GM18508 (cell line): ENCODE measurements around the gene EHBP1.
"Not testable (repeated sequence)": the region's sequence is repeated elsewhere in the genome, so short reads cannot be mapped to it uniquely, and the experiment has no call there.

Source experiments
- ATAC-seq: cut with Tn5 transposase; IDR thresholded peaks from one replicate; pipeline ENCODE4 v1.9.1; 2021; ENCODE audit warnings: moderate number of reproducible peaks; ENCODE audit not compliant: insufficient read depth, unreplicated experiment

Gene EHBP1

DNA sequence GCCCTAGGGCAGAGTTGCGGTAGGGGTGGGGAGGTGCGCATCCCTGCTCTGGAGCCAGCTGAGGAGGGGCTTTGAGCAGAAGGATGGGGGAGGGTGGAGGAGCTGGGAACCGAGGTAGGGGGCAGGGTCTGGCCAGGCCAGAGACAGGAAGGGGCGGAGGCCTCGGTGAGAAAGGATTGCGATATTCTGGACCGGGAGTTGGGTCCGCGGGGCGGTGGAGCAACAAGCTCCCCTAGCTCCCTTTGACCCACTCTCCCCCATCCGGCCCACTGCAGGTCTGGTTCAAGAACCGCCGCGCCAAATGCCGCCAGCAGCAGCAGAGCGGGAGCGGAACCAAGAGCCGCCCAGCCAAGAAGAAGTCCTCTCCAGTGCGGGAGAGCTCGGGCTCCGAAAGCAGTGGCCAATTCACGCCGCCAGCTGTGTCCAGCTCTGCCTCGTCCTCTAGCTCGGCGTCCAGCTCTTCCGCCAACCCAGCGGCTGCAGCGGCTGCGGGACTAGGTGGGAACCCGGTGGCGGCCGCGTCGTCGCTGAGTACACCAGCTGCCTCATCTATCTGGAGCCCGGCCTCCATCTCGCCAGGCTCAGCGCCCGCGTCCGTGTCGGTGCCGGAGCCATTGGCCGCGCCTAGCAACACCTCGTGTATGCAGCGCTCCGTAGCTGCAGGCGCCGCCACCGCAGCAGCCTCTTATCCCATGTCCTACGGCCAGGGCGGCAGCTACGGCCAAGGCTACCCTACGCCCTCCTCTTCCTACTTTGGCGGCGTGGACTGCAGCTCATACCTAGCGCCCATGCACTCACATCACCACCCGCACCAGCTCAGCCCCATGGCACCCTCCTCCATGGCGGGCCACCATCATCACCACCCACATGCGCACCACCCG is 350.0 kb downstream of the EHBP1 start:
- ATAC-seq: no peak

DNA sequence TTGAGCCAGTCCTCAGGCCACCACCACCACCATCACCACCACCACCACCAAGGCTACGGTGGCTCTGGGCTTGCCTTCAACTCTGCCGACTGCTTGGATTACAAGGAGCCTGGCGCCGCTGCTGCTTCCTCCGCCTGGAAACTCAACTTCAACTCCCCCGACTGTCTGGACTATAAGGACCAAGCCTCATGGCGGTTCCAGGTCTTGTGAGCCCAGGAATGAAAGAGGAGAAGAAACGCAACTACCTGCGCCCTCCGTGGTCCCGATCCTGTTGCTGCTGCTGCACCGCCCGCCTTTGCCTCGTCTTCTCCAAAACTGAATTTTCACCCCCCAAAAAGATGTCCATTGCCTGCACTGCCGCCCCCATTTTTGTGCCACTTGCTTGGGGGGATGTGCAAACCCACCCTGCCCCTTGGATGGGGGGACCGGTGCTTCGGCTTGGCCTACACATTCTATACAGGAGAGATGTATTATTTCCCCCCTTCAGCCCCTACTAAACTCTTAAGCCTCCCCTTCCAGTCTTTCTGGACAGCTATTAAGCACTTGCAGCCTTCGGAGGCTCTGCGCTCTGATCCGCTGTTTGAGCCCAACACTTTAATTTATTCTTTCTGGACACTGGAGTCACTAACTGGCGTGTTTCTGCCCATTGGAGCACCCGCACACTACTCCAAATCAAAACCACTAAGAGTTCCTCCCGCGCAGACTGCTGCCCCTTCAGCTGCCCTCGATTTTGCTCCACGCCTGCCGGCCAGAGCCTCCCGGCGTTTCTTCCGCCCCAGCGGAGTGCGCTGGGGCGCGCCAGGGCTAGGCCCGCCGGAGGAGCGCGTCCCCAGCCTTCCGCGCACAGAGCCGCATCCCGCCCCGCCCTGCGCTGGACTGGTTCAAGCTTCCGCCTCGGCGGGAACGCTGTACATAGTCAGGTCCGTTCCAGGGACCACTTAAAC is 350.9 kb downstream of the EHBP1 start:
- no peak for ATAC-seq

DNA sequence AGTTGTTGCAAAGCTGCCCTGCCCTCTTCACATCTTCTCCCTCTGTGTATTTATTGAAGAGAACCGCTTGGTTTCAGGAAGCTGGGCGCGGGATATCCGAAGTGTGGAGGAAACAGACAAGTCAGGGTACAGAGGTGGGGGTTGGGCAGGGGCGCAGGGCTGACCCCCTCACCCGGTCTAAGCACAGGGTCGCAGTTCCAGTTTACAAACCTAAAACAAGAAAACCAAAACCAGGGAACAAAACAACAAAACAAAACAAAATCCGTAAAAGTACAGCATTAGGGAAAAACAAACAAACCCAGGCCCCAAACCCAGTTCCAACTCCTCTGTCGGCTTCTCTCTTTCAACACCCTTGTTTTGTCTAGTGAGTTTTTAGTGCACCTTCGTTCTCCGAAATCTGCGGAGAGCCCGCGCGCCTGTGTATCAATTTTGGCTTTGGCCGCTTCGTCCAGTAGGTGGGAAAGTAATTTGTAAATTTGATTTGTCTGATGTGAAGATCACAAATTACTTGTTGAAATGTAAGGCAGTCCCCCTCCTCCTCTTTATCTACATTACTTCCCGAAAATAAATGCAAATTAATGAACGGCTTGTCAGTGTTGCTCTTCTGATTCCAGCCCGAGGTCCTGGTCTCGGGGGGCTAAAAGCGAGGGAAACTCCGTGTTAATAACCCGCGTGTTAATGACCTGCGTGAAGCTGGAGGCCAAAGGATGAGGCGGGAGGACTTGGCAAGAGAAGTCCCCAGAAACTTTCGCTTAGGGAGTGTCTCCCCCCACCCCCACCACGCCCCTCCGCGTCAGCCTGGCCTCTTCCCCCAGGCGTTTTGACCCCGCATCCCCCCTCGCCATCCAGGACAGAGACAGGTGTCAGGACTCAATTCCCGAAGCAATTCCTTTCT is 352.0 kb downstream of the EHBP1 start:
- no peak for ATAC-seq

DNA sequence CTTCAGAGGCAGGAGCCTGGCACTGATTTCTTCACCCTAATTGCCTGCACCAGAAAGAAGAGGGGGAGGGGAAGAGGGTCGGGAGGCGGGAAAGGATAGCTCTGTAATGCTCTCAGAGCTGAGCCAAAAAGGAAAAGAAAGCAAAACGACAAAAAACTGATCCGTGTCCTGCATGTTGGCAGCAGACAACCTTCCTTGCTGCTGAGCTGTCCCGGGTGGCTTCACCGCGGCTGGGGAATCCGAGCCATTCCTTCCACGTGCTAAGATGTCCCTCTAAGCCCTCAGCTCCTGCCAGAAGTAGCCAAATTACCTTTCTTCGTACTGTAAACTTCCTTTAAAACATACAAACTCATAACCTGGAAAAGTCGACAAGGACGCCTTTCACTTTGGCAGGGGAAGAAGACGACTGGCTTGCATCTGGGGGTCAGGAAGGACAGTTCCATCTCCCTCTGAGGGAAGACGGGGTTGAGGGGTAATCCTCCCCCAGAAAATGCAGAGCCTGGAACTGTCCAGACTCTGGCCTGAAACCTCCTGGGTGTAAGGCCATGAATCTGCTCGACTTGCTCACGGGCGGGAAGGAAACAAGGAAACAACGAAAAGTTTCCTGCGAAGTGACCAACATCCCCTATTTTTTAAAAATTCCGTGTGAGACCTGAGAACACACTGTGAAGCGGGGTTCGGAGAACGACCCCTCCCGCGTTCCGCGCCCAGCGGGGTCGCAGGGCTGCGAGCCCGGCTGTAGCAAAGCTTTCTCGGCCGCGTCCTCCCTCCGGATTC is 352.8 kb downstream of the EHBP1 start:
- no peak for ATAC-seq

DNA sequence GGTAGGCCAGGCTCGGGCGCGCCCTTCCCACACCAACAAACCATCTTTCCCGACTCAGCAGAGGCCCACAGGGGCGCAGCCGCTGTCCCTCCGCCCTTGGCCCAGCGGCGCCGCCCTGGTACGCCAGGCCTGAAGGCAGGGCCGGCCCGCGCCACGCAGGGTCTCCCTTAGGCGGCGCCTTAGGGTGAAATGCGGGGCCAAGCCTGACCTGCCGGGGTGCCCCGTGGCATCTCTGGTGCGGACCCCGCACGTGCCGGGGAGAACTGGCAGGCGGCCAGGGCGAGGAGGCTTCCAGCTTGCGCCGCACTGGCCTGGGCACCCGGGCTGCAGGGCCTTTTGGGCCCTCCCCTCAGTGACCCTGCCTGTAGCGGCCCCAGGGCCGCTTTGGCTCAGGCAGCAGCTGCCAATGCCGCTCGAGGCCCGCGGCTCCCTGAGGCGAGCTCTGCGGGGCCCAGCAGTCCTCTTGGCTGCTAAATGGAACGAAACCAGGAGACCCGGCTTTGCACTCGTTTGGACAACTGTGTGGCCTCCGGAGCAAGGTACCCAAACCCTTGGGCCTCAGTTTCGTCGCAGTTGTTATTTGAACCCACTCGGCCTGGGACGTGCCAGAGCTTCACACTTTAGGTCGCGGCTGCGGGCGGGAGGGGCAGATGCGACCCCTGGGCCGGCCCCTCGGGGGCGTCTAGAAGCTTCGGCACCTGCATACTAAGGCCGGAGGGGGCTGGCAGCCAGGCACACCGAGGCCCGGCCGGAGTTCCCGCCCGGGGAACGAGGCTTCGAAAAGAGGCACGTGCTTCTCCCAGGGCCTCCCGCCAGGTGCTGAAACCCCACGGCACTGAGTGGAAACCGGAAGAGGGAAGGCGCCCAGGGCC is 353.6 kb downstream of the EHBP1 start:
- ATAC-seq: no peak

DNA sequence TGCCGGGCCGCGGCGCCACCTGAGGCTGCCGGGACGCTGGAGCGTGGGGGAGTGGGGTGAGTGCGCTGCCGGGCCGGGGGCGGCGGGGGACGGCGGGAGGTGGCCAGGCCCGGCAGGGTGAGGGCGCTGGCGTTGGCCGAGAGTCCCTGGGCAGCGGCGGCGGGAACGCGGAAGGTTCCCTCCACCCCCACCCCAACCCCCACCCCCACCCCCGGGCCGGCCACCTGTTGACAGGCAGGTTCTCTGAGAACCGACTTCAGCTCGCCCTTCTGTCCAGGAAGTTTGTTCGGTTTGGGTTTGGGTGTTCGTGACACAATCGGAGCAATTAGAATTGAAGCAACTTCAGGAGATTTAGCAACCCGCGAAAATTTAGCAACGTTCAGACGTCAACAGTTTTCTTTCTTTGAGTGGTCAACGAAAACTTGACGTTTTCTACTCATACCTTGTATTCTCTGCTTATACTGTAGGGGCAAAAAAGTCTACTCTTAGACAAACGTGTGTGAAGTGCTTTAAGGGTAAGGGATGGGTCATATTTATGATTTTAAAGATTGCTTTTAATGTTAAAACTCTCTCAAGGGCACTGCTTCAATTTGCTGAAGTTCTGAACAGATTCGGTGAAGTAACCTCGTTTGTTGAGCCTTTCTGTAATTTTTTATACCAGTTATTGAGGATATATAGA is 354.4 kb downstream of the EHBP1 start:
- no peak for ATAC-seq

DNA sequence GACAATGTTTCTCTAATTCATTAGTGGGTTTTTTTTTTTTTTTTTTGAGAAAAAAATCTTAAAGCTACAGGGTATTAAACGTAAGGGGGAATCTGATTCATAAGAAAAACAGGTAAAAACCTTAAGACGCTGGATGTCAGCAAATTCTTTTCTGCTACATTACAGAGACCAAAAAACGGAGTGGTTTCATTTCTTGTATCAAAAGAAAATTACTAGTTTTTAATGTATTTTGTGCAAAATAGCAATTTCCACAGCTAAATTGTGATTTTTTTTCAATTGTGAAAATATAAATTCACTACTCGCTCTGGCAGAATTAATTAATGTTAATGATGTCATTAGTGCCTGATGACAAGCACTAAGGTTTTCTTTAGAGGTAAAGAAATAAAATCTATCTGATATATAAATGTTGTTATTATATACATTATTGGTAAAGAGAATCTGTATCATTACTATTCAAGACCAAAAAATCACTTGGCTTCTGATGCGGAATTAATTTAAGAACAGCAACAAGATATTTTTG is 355.0 kb downstream of the EHBP1 start:
- no peak for ATAC-seq

DNA sequence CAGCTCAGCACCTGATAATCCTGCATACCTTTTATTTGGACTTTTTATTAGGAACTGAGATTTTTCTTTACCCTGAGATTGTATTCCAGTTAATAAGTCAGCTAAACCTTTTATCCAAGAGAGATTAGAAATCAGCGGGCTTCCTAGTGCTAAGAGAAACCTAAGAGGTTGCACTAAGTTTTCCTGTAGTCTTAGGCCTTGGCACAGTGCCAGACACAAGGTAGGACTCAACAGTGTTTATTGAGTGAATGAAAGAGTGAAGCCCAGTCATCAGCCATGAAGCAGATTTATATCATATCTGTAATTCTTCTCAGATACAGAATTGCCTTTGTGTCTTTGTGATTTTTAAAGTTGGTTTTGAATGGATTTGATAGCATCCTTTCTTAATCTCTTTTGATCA is 358.7 kb downstream of the EHBP1 start:
- ATAC-seq: no peak

DNA sequence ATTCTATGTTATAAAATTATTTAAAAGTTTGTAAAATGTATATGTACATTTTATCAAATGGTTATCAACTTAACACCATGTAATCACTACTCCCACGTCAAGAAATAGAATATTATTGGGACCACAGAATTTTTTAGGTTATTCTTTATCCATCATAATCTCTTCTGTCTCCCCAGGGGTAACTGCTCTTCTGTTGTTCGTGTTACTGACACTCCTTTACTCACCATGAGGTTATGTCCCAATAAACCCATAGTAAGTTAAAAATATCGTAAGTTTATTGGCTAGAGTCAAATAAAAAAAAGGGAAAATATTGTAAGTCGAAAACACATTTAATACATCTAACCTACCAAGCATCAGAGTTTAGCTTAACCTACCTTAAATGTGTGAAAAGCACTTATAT is 359.1 kb downstream of the EHBP1 start:
- ATAC-seq: no peak

DNA sequence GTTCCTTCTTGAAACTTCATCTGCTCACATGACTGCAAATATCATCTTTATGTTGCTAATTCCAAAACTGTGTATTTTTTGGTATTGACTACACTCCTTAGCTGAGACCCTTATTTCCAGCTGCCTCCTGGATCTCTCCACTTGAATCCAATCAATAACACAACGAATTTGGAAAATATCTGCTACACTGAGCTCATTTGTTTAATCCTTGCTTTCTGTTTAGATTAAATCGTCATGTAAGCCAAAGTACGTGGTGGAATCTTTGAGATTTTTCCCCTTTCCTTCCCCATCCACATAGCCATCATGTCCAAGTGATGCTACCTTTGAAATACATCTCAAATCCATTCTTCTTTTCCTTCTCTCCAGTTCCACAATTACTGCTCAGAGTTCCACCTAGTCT is 360.8 kb downstream of the EHBP1 start:
- no peak for ATAC-seq

DNA sequence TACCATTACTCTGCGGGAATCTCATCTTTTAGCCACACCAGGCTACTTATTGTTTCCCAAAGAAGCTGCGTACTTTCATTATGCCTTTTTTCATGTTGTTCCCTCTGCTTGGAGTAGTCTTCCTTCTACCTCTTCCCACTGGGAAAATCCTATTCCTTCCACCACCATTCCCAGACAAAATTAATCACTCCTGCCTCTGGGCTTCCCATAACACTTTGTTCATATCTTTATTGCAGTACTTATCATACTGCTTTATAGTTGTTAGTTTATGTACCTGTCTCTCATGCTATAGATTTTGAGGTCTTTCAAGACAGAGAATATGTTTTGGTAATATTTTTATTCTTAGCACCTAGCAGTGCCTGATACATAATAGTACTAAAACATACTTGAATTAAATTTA is 361.3 kb downstream of the EHBP1 start:
- ATAC-seq: no peak

DNA sequence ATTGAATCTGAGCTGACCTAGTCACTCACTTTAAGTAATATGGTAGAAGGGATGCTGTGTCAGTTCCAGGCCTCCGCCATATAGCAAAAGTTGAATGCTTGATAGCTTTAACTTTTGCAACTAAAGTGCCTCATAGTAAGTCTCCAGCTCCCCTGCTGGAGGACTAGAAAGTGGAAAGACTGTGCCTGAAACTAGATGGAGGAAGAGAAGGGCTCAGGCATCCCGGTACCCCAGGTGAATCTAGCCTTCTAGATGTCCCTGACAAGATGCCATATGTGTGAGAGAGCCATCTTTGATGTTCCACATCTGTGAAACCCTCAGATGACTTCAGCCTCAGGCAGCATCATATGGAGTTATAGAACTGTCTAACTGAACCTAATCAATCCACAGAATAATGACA is 366.2 kb downstream of the EHBP1 start:
- ATAC-seq: no peak

DNA sequence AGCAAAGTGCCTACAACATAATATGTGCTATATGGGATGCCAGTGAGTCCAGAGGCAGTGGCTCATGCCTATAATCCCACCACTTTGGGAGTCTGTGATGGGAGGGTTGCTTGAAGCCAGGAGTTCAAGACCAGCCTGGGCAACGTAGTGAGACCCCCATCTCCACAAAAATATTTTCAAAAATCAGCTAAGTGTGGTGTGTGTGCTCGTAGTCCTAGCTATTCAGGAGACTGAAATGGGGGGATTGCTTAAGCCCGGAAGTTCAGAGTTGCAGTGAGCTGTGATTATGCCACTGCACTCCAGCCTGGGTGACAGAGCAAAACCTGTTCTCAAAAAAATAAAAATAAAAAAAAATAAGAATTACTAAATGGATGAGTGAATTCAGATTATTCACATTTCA is 368.5 kb downstream of the EHBP1 start:
- ATAC-seq: no peak

DNA sequence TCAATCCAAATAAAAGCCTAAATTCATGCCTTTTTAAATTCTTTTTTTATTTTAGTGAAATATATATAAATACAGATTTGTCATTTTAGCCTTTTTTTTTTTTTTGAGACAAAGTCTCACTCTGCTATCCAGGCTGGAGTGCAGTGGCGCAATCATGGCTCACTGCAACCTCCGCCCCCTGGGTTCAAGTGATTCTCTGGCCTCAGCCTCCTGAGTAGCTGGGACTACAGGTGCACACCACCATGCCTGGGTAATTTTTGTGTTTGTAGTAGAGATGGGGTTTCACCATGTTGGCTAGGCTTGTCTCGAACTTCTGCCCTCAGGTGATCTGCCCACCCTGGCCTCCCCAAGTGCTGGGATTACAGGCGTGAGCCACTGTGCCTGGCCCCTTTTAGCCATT is 368.9 kb downstream of the EHBP1 start:
- not testable (repeated sequence) for ATAC-seq

DNA sequence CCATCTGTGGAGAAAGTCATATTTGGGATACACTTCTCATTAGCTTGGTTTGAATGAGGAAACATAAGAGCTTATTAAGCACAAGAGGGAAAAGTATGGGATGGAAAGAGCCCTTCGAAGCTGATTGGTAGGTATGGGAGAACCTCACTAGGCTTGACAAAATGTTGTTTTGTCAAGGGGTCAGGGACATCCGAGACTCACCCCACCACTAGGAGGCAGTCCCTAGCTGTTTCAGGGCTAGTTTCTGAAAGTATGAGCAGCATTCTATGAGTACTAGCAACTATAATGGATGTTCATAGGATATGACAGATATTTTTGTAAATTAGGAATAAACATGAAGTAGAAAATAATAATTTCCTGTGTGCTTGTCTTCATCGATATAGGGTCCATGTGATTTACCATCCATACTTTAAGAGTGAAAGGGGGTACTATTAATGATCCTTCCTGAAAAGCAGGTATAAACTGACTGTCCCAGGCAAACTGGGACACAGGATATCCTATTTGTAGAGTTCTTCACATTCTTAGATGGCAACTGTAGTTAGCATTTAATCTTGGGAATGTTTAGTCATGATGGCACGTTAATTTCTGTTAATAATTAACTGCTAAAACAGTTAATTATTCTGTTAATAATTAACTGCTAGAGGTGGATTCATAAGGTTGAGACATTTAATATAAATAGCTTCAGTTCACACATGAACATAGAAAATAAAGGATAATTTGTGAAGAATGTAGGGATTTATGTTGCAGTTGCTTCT is 373.5 kb downstream of the EHBP1 start:
- ATAC-seq: no peak

DNA sequence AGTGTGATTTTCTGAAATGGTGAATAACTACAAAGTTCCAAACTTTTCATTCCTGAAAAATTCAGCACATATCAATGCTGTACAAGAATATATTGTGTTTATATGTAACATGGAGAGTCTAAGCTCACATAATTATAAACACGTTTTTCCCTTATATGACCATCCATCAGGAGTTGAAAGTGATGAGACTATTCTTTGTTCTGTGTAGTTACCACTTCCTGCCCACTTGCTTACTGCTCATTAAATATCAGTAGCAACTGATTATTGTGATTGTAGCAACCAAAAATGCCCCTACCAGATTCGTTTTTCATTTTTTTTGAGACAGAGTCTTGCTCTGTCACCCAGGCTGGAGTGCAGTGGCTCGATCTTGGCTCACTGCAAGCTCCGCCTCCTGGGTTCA is 375.9 kb downstream of the EHBP1 start:
- ATAC-seq: no peak

DNA sequence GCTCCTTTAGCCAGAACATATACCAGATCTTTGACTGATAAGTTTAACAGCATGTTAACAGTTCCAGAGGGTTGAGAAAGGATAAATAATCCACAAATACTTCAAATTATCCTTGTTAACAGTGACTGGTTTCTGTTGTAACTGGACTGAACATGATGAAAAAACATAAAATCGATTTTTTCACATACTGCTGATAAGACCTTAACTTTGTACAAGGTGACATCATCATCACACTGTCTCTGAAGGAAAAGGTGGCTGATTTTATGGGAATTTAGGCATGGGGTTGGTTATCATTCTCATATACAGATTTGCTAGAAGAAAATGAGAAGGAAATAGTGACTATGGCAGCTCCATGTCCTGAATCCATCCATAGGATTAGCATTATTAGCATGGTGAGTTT is 381.2 kb downstream of the EHBP1 start:
- ATAC-seq: no peak
